ENCODE data around the gene OR4B1.

The OR4B1 gene

GRCh38 chr11:48261600-48261999, 45.0 kb downstream of the OR4B1 start:
- no peak for DNase-seq (ENCODE audit: low spot score)

- DNase-seq (ENCODE audit: low spot score), result no peak
Observed at GRCh38 chr11:48263423-48263911, 46.9 kb downstream of the OR4B1 start, which contains the start of gene OR4X1. TSS of gene OR4X1 (plus strand) at chr11:48263861. CDS start at chr11:48263861, 0 bp downstream.
